ENCODE results near the gene KMT2A. TPM values are rescaled to one million over a fixed set of nuclear protein-coding genes. Genes with fewer than 3 reads are reported as not detected.

The KMT2A gene
- total and polyA plus RNA-seq, 10 of the 15 experiments (the other 5 are each of a cell fraction or from before 2014, with no cell fraction given), result 6.1 to 56.9 (median 25.4) TPM

DNA sequence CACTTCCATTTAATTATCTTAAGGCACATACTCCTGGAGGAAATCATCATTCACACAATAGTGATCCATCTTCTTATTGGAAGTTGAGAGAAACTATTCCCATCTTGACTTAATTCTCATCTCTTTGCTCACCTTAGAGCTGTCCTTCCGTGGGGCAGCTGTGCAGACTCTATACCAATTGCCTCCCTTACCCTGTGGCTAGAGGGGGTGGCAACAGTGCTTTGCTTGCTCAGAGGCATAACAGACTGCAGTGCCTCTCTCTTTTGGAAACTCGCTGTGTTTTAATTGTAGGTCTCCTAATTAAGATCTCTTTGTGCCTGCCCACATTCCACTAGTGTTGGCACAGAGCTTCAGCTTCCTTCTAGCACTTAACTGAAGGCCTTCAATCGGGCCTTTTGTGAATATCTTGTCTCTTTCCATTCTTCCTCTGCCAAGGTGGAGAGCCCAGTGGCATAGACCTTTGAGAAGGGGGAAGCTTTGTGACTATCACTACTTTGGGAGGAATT is 5.5 kb downstream of the KMT2A start:
- RAD21 ChIA-PET (ENCODE audit: unreplicated experiment), result interaction anchor here (1.0 kb wide), 2 partner anchors 40 to 227 kb away, joined by 3 read pairs; no protein-coding TSS in a partner anchor
- Histone ChIP-seq H3K9ac (ENCODE audit: control insufficient read depth, insufficient read depth, low read length) (peak overlapping the region; percentile 33), H3K27me3 (replicated peaks in 1 of 2; ENCODE audit: control insufficient read depth in 2 of 2, insufficient read depth in 2 of 2, low read length in 1 of 2) (no peaks in the 10 kb centered on the region), H4K20me1 (ENCODE audit: control insufficient read depth, insufficient read depth) (no peaks in the 10 kb centered on the region; the same call in 1 of the 2 replicates), H3K9me3 (replicated peaks; ENCODE audit: control insufficient read depth, insufficient read depth, low read length) (no peaks in the 10 kb centered on the region), H3K4me1 (ENCODE audit: control insufficient read depth, insufficient read depth, low read length) (peaks cover 33% of the 10 kb centered on the region), H3K79me2 (ENCODE audit: control insufficient read depth, insufficient read depth, low read length) (peaks cover 99% of the 10 kb centered on the region), H3K4me2 (ENCODE audit: control insufficient read depth, insufficient read depth) (peak overlapping the region; percentile 93), H3K36me3 (ENCODE audit: control insufficient read depth in 2 of 2, insufficient read depth in 2 of 2, low read length in 1 of 2) (peaks cover 0 to 3% of the 10 kb centered on the region in 2 experiments; a peak in 1 of 4 replicates), H3K4me3 (peak overlapping the region; percentile 94), H2AFZ (ENCODE audit: control insufficient read depth, low read depth, low read length) (no peak overlapping the region), H3K27ac (ENCODE audit: control insufficient read depth, insufficient read depth) (peak overlapping the region; percentile 84)
- intact Hi-C loops (cut with micrococcal nuclease; ENCODE audit: unreplicated experiment) (no loop called here), in situ Hi-C loops (cut with MboI) (no loop called here)
- ATAC-seq (peak; percentile 46), DNase-seq (ENCODE audit: low read depth, low spot score) (no peak), FAIRE-seq (no peak)
- POLR2A ChIA-PET, result interaction anchor here (1.0 to 1.4 kb wide), 2 partner anchors 16 to 78 kb away, joined by 3 to 4 read pairs; no protein-coding TSS in a partner anchor
- SMC1A ChIA-PET (ENCODE audit: uncharacterized antibody, unreplicated experiment), result interaction anchor here (0.8 to 1.2 kb wide), 2 partner anchors 29 to 39 kb away, joined by 3 read pairs; no protein-coding TSS in a partner anchor
- TF ChIP-seq TBL1XR1 (IDR thresholded peaks at IDR 0.05; ENCODE audit: low read depth, low read length), result no peak
- TF ChIP-seq CBX3 (IDR thresholded peaks at IDR 0.05; ENCODE audit: borderline replicate concordance, low read depth), result no peak
- TF ChIP-seq POLR2AphosphoS5 (IDR thresholded peaks at IDR 0.05; ENCODE audit: low read length), result no peak
- TF ChIP-seq, protein P1, sequence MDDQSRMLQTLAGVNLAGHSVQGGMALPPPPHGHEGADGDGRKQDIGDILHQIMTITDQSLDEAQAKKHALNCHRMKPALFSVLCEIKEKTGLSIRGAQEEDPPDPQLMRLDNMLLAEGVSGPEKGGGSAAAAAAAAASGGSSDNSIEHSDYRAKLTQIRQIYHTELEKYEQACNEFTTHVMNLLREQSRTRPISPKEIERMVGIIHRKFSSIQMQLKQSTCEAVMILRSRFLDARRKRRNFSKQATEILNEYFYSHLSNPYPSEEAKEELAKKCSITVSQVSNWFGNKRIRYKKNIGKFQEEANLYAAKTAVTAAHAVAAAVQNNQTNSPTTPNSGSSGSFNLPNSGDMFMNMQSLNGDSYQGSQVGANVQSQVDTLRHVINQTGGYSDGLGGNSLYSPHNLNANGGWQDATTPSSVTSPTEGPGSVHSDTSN (IDR thresholded peaks at IDR 0.05; ENCODE audit: insufficient replicate concordance, low read depth, low read length), result no peak
- TF ChIP-seq, protein P2, sequence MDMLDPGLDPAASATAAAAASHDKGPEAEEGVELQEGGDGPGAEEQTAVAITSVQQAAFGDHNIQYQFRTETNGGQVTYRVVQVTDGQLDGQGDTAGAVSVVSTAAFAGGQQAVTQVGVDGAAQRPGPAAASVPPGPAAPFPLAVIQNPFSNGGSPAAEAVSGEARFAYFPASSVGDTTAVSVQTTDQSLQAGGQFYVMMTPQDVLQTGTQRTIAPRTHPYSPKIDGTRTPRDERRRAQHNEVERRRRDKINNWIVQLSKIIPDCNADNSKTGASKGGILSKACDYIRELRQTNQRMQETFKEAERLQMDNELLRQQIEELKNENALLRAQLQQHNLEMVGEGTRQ (IDR thresholded peaks at IDR 0.05; ENCODE audit: borderline replicate concordance, low read depth, low read length), result no peak
- no peak for TF ChIP-seq NFYA (IDR thresholded peaks at IDR 0.05; ENCODE audit: borderline replicate concordance, low read depth, low read length)
- no peak for TF ChIP-seq RCOR1 (conservative IDR thresholded peaks at IDR 0.05; ENCODE audit: low read depth, low read length)
- no peak for TF ChIP-seq HCFC1 (IDR thresholded peaks at IDR 0.05; ENCODE audit: low read length)
- no peak for TF ChIP-seq ASH2L (IDR thresholded peaks at IDR 0.05; ENCODE audit: borderline replicate concordance, low read depth)
- TF ChIP-seq, protein P3, sequence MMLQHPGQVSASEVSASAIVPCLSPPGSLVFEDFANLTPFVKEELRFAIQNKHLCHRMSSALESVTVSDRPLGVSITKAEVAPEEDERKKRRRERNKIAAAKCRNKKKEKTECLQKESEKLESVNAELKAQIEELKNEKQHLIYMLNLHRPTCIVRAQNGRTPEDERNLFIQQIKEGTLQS (IDR thresholded peaks at IDR 0.05; ENCODE audit: borderline replicate concordance, extremely low read depth, low read depth, low read length), result no peak
- 0% methylated on average over 3 of the region's 3 CpGs for WGBS (ENCODE audit: insufficient coverage, insufficient replicate concordance, low lambda C conversion rate, missing lambda C conversion rate)
- CTCF ChIA-PET, result interaction anchor here (1.2 to 2.5 kb wide), 4 partner anchors 10 to 48 kb away, joined by 3 to 9 read pairs (median 6); no protein-coding TSS in a partner anchor
- BruUV-seq (replicated peaks), result no TSS peak
